ENCODE results near the gene PPP1R9B.

DNA sequence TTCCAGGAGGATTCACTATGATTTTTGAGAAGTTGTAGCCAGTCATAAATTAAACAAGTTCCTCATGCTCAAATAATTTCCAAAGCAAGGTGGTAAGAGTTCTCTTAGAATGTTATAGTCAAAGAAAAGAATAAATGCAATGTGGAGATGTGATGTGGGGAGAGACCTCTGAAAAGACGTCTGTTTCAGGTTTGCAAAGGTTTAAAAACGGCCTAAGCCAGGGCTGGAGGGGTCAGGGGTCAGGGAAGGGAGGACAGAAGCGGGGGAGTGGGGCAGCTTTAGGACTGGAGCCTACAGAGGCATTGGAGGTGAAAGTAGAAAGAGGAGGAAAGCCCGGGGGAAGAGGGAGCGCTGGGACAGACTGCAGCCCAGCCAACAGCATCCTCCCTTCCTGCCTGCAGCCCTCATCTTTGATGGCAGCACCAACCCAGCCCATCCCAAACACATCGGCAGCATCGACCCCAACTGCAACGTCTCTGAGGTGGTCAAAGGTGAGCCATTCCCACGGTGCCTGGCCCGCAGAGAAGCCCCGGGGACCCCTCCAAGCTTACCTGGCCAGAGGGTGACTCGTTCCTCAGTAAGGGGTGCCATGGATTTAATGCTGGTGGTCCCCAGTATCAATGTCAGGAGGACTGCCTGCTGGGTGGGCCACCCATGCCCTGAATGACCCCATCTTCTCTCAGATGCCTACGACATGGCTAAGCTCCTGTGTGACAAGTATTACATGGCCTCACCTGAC lies 43.9 kb downstream of the PPP1R9B start:
- TF ChIP-seq, protein P1, sequence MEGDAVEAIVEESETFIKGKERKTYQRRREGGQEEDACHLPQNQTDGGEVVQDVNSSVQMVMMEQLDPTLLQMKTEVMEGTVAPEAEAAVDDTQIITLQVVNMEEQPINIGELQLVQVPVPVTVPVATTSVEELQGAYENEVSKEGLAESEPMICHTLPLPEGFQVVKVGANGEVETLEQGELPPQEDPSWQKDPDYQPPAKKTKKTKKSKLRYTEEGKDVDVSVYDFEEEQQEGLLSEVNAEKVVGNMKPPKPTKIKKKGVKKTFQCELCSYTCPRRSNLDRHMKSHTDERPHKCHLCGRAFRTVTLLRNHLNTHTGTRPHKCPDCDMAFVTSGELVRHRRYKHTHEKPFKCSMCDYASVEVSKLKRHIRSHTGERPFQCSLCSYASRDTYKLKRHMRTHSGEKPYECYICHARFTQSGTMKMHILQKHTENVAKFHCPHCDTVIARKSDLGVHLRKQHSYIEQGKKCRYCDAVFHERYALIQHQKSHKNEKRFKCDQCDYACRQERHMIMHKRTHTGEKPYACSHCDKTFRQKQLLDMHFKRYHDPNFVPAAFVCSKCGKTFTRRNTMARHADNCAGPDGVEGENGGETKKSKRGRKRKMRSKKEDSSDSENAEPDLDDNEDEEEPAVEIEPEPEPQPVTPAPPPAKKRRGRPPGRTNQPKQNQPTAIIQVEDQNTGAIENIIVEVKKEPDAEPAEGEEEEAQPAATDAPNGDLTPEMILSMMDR (IDR thresholded peaks at IDR 0.05): no peak
- TF ChIP-seq POLR2A (IDR thresholded peaks at IDR 0.05): no peak

All from esophagus squamous epithelium (tissue), 4 donors.